ENCODE results near the gene C1orf226. TPM values are rescaled to one million over a fixed set of nuclear protein-coding genes. Genes with fewer than 3 reads are reported as not detected.

Gene C1orf226
- total RNA-seq, 4 donors from 2014 or later, result 2.5 to 10.2 (median 3.7) TPM

Small RNAs within 50 kb of the gene (small RNA-seq; reads per million reads assigned to genes)
- gene MIR556 (not detected), gene RNA5SP61 (not detected)

Other genes starting within 250 kb of the C1orf226 start
- not detected for gene SPATA46, start 4.9 kb upstream of the C1orf226 start, total RNA-seq
- gene SH2D1B, start 30.4 kb downstream of the C1orf226 start, total RNA-seq, result under 1 TPM; 0.12 to 0.47 (median 0.25) TPM
- gene UHMK1, start 116.1 kb downstream of the C1orf226 start, total RNA-seq, result 10 to 100 TPM; 56.9 to 83.1 (median 71.5) TPM
- 100 to 1,000 TPM; 157 to 485 (median 258) TPM for gene UAP1, start 180.0 kb downstream of the C1orf226 start, total RNA-seq